B cell (primary cell): ENCODE measurements around the gene PPP2R5C. TPM values are rescaled to one million over a fixed set of nuclear protein-coding genes. Genes with fewer than 3 reads are reported as not detected.

Experiments used
- ATAC-seq: fragments of 200-7000 bp; cut with Tn5 transposase; one replicate; pipeline ENCODE4 v1.10.0; 2021; ENCODE audit warnings: low read depth, mild to moderate bottlenecking, moderate number of reproducible peaks, moderate library complexity
- CTCF ChIA-PET: fragments of 350-600 bp; sonication (Branson Sonifier 250); formaldehyde crosslinking; loops from one replicate; lab custom pipeline; 2021; ENCODE audit warnings: antibody characterized with exemption, inconsistent platforms; lab: Charles Lee
- POLR2A ChIA-PET: fragments of 350-600 bp; sonication (Branson Sonifier 250); formaldehyde crosslinking; loops from one replicate; lab custom pipeline; 2021; ENCODE audit warnings: antibody characterized with exemption; lab: Charles Lee
- DNase-seq: peaks from one replicate; pipeline ENCODE4 v3.0.0; 2013
- H2AFZ ChIP-seq: 2 replicates; pipeline ENCODE4 v1.6.1; 2012; ENCODE audit warnings: mild to moderate bottlenecking, low read depth, low read length; ENCODE audit not compliant: insufficient read depth, poor library complexity, severe bottlenecking
- H3K27ac ChIP-seq, 2 donors: 1 replicate in 1 of 2; 2 replicates in 1 of 2; pipeline ENCODE4 v1.5.1; 2012 to 2013; ENCODE audit warnings: low read length in 2 of 2, mild to moderate bottlenecking in 2 of 2, moderate library complexity in 1 of 2
- H3K27me3 ChIP-seq, 4 experiments: fragments of 200-600 bp in 1 of 4; sonication (generic) in 1 of 4; replicated peaks in 1 of 4; 1 replicate in 2 of 4; 2 replicates in 2 of 4; pipeline versions ENCODE4 v1.6.1 to v1.7.0; 2013 to 2016; ENCODE audit warnings: low read length in 3 of 4, mild to moderate bottlenecking in 2 of 4, mixed read lengths in 1 of 4, moderate library complexity in 1 of 4; ENCODE audit not compliant: insufficient read depth in 4 of 4, control insufficient read depth in 3 of 4; ENCODE audit errors: control extremely low read depth in 1 of 4
- H3K36me3 ChIP-seq, 2 experiments: replicated peaks in 1 of 2; 1 replicate in 1 of 2; 2 replicates in 1 of 2; pipeline versions ENCODE4 v1.6.1 to v1.7.1; 2013; ENCODE audit warnings: low read length in 1 of 2; ENCODE audit not compliant: insufficient read depth in 2 of 2, control insufficient read depth in 1 of 2; ENCODE audit errors: control extremely low read depth in 1 of 2, extremely low read depth in 1 of 2
- H3K4me1 ChIP-seq, 2 donors: fragments of 200-600 bp in 1 of 2; sonication (generic) in 1 of 2; 1 replicate in 1 of 2; 2 replicates in 1 of 2; pipeline versions ENCODE4 v1.5.1 to v1.6.1; 2013 to 2017; ENCODE audit warnings: low read length in 2 of 2; ENCODE audit not compliant: control insufficient read depth in 2 of 2, insufficient read depth in 2 of 2
- H3K4me2 ChIP-seq: replicated peaks from 2 replicates; pipeline ENCODE3; 2012; ENCODE audit warnings: mild to moderate bottlenecking, low read depth, low read length; ENCODE audit not compliant: poor library complexity, severe bottlenecking
- H3K4me3 ChIP-seq, 5 experiments: fragments of 200-600 bp in 1 of 5; sonication (generic) in 1 of 5; 1 replicate in 3 of 5; 2 replicates in 2 of 5; pipeline versions ENCODE4 v1.5.1 to v1.7.0; 2011 to 2016; ENCODE audit warnings: low read length in 4 of 5, mild to moderate bottlenecking in 4 of 5, low read depth in 2 of 5, control low read depth in 1 of 5, moderate library complexity in 1 of 5; ENCODE audit not compliant: insufficient read depth in 1 of 5; ENCODE audit errors: control extremely low read depth in 1 of 5, extremely low read depth in 1 of 5
- H3K79me2 ChIP-seq: fragments of 200-600 bp; sonication (generic); one replicate; pipeline ENCODE4 v1.6.0; 2016; ENCODE audit warnings: low read length; ENCODE audit not compliant: control insufficient read depth, insufficient read depth
- H3K9ac ChIP-seq: fragments of 200-600 bp; sonication (generic); 2 replicates; pipeline ENCODE4 v1.6.1; 2017; ENCODE audit warnings: mild to moderate bottlenecking, low read length, moderate library complexity
- H3K9me3 ChIP-seq, 3 donors: one replicate each; pipeline versions ENCODE4 v1.6.1 to v1.7.1; 2013; ENCODE audit warnings: low read length in 2 of 3; ENCODE audit not compliant: control insufficient read depth in 2 of 3, insufficient read depth in 1 of 3; ENCODE audit errors: control extremely low read depth in 1 of 3
- H4K20me1 ChIP-seq: 2 replicates; pipeline ENCODE4 v1.6.0; 2012; ENCODE audit warnings: mild to moderate bottlenecking, low read length; ENCODE audit not compliant: insufficient read depth, control insufficient read depth, poor library complexity, severe bottlenecking
- H3K27ac Mint-ChIP-seq: one replicate; pipeline ENCODE4 v1.8.0; 2021; ENCODE audit warnings: mixed read lengths
- H3K27me3 Mint-ChIP-seq: one replicate; pipeline ENCODE4 v1.8.0; 2021; ENCODE audit warnings: mixed read lengths
- H3K4me1 Mint-ChIP-seq: one replicate; pipeline ENCODE4 v1.8.0; 2021; ENCODE audit warnings: mixed read lengths
- H3K4me3 Mint-ChIP-seq: one replicate; pipeline ENCODE4 v1.8.0; 2021; ENCODE audit warnings: mixed read lengths
- H3K9me3 Mint-ChIP-seq: one replicate; pipeline ENCODE4 v1.8.0; 2022; ENCODE audit warnings: mixed read lengths; ENCODE audit not compliant: insufficient read depth
- EZH2 ChIP-seq: IDR thresholded peaks from 2 replicates; pipeline ENCODE4 v1.6.1; 2012; ENCODE audit warnings: borderline replicate concordance, low read depth, mild to moderate bottlenecking, moderate library complexity, low read length; ENCODE audit not compliant: insufficient read depth, poor library complexity, severe bottlenecking
- WGBS: methylation state at CpG from one replicate; pipeline ENCODE4 v1.1.5; 2013; ENCODE audit warnings: missing lambda C conversion rate; ENCODE audit not compliant: insufficient coverage; 5-methylcytosine and 5-hydroxymethylcytosine counted together
- intact Hi-C: fragments of 100-400 bp; cut with micrococcal nuclease; formaldehyde crosslinking; loops from one replicate; pipeline ENCODE4 v1.10.0; 2022
- polyA plus RNA-seq: library from polyadenylated mRNA; depleted of rRNA; stranded (reverse); fragments of >200 nt; gene quantifications from 2 replicates; pipeline ENCODE4 v1.2.3, GENCODE V29; 2012
- total RNA-seq, 2 donors: library from RNA; stranded (reverse); fragments of 120-200 nt in 1 of 2; gene quantifications; 1 replicate in 1 of 2; 2 replicates in 1 of 2; pipeline versions ENCODE4 v1.2.3 to v1.2.4, GENCODE V29; 2013 to 2022
- TF ChIP-seq, protein P1 (sequence below): fragments of 200-600 bp; IDR thresholded peaks from one replicate; pipeline ENCODE4 v1.8.0; 2022; ENCODE audit warnings: antibody characterized with exemption, mild to moderate bottlenecking

The PPP2R5C gene
- total and polyA plus RNA-seq, 2 donors (not counting 1 experiment from before 2014, with no cell fraction given), result 91.7 to 330 TPM

DNA sequence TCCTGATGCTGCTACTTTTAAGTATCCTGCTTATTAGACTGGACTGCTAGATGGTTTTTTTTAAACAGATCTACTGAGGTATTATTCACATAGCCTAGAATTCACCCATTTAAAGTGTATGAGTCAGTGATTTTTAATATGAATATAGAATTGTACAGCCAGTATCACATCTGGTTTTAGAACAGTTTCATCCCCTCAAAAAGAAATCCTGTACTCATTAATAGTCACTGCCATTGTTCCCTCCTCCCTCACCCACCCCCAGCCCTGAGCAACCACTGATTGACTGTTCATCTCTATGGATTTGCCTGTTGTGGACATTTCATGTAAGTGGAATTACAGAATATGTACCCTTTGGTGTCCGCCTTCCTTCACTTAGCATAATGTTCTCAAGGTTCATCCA lies 98.4 kb downstream of the PPP2R5C start:
- Mint-ChIP-seq H3K27ac (no peak overlapping the region), H3K4me1 (peaks cover 25% of the 10 kb centered on the region), H3K4me3 (no peak overlapping the region), H3K9me3 (no peaks in the 10 kb centered on the region), H3K27me3 (no peaks in the 10 kb centered on the region)
- ATAC-seq, result no peak
- no CpG with 5 or more reads among the region's 1 CpG for WGBS
- Histone ChIP-seq H3K79me2 (peaks cover 98% of the 10 kb centered on the region), H2AFZ (no peak overlapping the region), H3K9ac (no peak overlapping the region), H3K4me1 (peaks cover 0 to 6% of the 10 kb centered on the region in 2 donors), H3K9me3 (no peaks in the 10 kb centered on the region), H3K27ac (peak overlapping the region in 1 of 2 donors; percentile 39), H3K4me2 (no peak overlapping the region), H4K20me1 (peaks cover 73% of the 10 kb centered on the region), H3K4me3 (no peak overlapping the region), H3K27me3 (no peaks in the 10 kb centered on the region), H3K36me3 (peaks cover 7 to 75% of the 10 kb centered on the region in 2 experiments)
- ChIA-PET POLR2A (no interaction called here), CTCF (no interaction called here)
- no peak for DNase-seq
- TF ChIP-seq EZH2, result no peak
- TF ChIP-seq, protein P1, sequence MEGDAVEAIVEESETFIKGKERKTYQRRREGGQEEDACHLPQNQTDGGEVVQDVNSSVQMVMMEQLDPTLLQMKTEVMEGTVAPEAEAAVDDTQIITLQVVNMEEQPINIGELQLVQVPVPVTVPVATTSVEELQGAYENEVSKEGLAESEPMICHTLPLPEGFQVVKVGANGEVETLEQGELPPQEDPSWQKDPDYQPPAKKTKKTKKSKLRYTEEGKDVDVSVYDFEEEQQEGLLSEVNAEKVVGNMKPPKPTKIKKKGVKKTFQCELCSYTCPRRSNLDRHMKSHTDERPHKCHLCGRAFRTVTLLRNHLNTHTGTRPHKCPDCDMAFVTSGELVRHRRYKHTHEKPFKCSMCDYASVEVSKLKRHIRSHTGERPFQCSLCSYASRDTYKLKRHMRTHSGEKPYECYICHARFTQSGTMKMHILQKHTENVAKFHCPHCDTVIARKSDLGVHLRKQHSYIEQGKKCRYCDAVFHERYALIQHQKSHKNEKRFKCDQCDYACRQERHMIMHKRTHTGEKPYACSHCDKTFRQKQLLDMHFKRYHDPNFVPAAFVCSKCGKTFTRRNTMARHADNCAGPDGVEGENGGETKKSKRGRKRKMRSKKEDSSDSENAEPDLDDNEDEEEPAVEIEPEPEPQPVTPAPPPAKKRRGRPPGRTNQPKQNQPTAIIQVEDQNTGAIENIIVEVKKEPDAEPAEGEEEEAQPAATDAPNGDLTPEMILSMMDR, result no peak
- intact Hi-C loops, result no loop called here

DNA sequence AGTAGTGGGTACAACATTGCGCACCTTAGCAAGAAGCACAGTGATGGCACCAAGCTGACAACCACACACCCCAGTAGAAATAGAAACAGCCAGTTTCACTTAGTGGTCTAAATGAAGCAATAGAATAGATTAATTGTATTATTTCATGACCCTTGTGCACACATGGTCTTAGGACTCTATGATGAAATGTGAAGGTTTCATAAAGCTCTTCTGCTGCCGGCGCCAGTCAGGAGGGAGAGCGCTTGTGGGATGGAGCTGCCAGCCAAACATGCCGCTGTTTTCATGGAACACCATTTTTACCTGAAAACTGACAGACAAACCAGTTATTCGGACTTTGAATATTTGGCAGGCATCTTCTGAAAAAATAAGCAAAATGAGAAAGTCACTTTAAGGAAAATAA lies 100.0 kb downstream of the PPP2R5C start:
- H3K4me1 Mint-ChIP-seq, result peaks cover 13% of the 10 kb centered on the region
- Histone ChIP-seq H2AFZ (no peak overlapping the region), H3K79me2 (peaks cover 98% of the 10 kb centered on the region), H3K9ac (no peak overlapping the region), H3K4me2 (no peak overlapping the region), H3K36me3 (peaks cover 7 to 70% of the 10 kb centered on the region in 2 experiments), H3K27me3 (no peaks in the 10 kb centered on the region), H3K4me1 (peaks cover 0 to 6% of the 10 kb centered on the region in 2 donors), H3K9me3 (no peaks in the 10 kb centered on the region), H4K20me1 (peaks cover 75% of the 10 kb centered on the region), H3K27ac (no peak overlapping the region), H3K4me3 (no peak overlapping the region)
- 97% methylated on average over 5 of the region's 6 CpGs for WGBS
- no peak for TF ChIP-seq EZH2
- TF ChIP-seq, protein P1, result no peak
- no peak for ATAC-seq
- H3K9me3 Mint-ChIP-seq, result no peaks in the 10 kb centered on the region
- CTCF ChIA-PET, result interaction anchor here (1.0 to 1.5 kb wide), 3 partner anchors 11 to 93 kb away, joined by 3 to 8 read pairs (median 7); no protein-coding TSS in a partner anchor
- intact Hi-C loops, result no loop called here
- no peak for DNase-seq
- no peaks in the 10 kb centered on the region for H3K27me3 Mint-ChIP-seq
- H3K27ac Mint-ChIP-seq, result no peak overlapping the region
- no peak overlapping the region for H3K4me3 Mint-ChIP-seq
- POLR2A ChIA-PET, result no interaction called here
